ENCODE data around the gene MUC4.
"Not testable (repeated sequence)": the region's sequence is repeated elsewhere in the genome, so short reads cannot be mapped to it uniquely, and the experiment has no call there.

MUC4 gene

DNA sequence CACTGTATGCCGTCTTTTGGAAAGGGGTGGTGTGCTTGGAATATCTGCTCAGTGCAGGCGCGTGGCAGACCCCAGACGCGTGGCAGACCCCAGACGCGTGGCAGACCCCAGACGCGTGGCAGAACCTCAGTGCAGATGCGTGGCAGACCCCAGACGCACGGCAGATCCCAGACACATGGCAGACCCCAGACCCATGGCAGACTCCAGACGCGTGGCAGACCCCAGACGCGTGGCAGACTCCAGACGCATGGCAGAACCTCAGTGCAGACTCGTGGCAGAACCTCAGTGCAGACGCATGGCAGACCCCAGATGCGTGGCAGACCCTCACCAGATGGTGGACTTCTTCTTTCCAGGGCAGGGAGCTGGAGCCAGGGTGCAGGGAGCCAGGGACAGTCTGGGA lies 637 bp upstream of the MUC4 start:
- no peak for DNase-seq

DNA sequence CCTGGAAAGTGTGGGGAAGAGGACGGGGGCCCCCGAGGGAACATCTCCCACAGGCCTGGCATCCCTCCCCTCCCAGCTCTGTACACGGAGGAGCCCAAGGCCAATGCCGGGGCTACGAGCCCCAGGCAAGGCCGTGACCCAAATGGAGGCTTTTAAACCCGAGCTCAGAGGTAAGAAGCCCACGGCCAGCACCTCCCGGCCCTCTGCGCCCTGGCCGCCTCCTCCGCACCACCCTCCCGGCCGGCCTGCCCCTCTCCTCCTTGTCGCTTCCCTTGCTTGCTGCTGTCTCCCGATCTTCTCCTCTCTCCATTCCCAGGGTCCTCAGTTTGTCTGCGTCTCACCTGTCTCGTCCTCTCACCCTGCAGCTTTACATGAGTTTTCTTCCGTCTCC lies 1.3 kb downstream of the MUC4 start:
- no peak for DNase-seq

DNA sequence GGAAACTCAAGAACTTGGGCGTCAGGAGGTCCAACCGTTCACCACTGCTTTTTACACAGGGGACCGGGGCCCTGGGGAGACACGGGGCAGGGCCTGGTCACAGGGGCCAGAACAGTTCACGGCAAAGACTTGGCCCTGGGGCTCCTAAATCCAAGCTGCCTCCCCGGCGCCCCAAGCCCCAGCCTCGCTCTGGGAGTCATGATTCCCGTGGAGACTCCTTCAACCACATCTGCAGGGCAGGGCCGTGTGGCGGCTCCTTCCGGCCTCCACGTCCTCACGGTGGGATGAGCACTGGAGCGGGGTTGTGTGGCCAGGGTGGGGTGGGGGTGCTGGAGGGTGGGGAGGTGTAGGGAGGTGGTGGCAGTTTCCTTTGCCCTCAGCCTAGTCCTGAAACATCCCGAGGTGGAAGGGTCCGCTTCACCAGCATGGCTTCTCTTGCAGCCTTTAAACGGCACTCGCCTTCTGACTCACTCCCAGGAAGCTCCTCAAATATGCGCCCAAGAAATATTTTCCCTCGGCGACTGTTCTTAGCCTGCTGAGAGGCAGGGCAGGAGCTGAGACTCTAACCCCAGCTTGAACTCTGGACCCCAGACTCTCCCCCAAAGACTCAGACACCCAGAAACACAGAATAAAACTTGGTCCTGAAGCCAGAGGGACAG lies 1.8 kb downstream of the MUC4 start:
- no peak for DNase-seq

GRCh38 chr3:195809291-195809785 lies 2.4 kb downstream of the MUC4 start:
- no peak for DNase-seq

DNA sequence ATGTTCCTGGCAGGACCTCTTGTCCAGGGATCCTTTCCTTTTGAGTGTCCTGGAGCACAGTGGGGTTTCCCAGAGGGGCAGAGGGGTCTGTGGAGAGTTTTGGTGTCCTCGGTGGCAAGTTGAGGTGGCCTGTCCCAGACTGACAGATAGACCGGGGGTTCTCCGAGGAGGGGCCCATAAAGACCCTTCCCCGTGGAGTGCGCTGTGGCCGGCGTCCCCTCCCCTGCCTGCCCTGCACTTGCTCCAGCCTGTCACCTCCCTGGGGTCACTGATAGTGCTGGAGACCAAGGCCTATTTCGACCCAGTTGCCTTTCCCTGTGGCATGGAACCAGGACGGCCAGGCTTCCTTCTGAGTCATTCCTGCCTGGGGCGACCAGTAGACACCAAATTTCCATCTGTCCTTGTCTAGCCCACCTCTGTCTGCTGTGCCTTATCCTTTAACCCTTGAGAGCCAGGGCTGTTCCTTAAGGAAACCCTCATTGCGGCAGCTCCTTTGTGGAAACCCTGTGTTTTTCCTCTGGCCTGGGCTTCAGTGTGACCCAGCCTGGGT lies 2.9 kb downstream of the MUC4 start:
- no peak for DNase-seq

DNA sequence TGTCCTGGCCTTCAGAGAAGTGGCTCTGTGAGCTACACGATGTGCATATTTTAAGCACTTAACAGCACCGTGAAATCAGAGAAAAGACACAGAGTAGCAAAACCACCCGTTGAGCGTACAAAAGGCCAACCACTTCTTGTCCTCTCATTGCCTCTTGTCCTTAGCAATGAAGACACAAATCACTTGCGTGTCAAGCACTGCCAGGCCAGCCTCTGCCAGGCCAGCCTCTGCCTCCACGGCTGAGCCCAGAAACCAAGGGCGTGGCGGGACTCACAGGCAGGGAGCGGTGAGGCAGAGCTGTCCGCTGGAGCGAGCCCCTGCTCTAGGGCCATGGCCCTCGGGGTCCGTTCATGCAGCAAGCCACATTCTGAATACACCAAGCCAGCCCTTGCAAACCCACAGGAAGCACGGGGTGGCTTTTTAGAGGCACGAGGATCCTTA lies 4.0 kb downstream of the MUC4 start:
- DNase-seq = no peak

- no peak for DNase-seq
These were observed 4.9 kb downstream of the MUC4 start for GRCh38 chr3:195806916-195807231.

DNA sequence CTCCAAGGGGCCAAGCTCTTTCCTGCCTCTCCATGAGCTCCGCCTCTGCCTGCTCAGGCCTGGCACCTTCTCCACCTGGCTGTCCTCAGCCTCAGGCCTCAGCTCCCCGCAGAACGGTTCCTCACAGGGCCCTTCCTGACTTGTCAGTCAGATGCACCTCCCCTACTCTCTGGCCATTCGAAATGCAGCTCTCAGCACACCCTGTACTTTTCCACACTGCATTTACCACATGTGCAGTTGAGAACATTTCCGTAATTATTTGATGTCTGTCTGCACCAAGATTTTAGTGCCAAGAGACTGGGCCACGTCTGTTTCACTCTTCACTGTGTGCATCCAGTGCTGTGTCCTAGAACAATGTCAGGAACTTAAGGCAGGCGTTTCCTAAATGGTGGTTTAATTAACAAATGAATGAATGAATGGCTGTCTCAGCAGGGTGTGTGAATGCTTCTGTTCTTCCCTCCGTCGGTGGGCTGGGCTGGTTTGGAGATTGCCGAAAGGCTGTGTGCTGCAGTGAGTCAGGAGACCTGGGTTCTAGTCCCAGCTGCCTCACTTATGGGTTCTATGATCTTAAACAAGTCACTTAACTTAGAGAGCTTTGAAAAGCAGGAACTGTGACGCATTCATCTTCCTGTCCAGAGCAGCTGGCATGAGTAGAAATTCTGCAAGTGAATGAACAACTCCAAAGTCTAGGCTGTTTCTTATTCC lies 5.4 kb downstream of the MUC4 start:
- DNase-seq = no peak

GRCh38 chr3:195805588-195805987 lies 6.1 kb downstream of the MUC4 start:
- DNase-seq = not testable (repeated sequence)

DNA sequence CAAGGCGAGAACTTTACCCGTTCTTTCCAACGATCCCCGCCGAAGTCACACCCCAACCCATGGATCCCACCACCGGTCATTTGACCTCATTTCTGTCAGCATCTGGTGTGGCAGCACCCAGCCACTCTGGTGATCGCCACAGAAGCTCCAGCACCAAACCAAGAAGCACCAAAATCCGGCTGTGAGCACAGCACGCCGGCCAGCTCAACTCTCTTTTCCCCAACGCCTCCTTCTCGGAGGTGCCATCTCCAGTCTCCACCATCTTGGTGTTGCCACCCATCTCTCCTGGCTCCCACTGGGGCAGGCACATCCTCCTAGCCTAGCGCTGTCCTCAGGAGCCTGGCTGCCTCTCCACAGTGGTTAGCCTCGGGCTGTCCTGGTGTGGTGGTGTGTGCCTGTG lies 6.5 kb downstream of the MUC4 start:
- DNase-seq = no peak

DNA sequence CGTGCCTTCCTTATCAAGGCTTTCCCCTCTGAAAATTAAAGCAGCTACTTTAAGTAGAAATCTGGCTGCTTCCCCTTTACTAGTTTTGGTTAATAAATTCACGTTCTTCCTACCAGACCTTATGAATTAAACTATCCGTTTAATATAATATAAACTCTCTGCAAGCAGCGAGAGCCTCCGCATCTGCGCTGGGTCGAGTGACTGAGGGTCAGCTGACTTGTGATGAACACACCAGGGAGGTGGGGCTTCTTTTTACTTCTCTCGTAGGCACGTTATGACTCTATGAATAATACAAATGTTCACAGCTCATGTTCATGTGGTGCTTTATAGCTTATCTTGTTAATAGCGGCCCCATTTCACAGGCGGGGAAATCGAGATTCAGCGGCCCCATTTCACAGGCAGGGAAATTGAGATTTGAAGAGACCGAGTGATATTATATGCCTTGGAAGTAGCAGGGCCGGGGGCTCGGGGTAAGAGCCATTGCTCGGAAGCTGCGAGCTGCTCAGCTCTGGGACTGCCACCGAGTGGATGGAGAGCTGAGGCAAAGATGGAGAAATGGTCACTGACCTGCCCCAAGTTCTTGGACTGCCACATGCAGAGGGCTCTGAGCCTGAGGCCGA lies 8.3 kb downstream of the MUC4 start:
- DNase-seq = no peak

GRCh38 chr3:195802795-195803194 lies 8.9 kb downstream of the MUC4 start:
- no peak for DNase-seq

DNA sequence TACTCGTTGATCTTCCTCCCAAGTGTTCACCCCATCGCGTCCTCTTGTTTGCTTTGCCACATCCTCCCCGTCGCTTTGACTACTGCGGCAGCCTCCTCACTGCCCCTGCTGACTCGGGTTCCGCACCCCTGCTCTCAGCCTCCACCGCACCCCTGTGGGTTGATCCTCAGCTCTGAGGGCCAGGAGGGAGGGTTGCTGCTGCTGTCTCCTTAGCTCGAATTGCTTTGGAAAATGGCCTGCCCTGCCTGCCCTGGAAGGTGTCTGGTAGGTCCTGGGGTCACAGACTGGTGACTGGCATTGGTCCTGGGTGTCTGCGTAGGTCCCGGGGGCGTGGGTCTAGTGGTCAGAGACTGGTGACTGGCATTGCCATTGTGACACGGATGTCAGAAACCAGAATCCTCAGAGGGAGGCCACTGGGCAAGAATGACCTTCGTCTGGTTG lies 9.4 kb downstream of the MUC4 start:
- DNase-seq = peak; percentile 44

DNA sequence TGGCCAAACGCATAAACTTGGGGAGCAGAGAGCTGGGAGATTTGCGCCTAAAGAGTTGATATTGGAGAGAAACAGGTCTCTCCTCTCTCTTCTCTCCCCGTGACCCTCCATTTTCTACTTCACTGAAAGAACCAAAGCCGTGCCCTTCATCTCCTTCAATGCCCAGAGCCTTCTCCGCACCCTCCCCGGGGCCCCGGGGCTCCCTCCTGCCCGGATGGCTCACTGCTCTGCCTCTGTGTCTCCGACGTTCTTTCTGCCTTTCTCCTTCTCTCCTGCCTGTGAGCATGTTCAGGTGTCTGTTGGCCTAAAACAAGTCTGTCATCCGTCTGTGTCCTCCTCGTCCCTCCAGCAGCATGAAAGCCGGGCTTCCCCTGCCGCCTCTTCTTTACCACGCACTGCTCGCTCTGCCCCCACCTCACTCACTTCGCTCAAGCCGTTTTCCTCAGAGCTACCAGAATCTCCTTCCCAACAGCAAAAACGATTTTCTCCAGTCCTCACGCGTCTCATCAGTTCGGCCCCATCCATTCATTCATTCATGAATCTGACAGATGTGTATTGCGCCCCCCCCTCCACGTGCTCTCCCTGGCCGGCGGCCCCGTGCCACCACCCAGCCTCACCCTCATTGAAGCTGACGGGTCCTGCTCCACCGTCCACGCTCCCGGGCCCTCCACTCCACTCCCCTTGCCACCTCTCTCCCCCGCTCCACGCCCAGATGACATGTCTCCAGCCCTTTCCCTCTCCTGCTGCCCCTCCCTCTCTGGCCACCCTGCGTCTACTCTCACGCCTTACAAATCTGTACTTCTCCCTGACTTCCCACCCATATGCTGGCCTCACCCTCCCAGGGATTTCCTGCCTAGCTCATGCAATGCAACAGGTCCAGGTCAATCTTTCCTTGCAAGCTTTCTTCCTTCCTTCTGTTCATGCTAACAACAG lies 10.2 kb downstream of the MUC4 start:
- DNase-seq = no peak

- DNase-seq = no peak
These were observed 11.5 kb downstream of the MUC4 start for GRCh38 chr3:195800240-195800639.

- DNase-seq = no peak
These were observed 14.9 kb downstream of the MUC4 start for GRCh38 chr3:195796795-195797194.

DNA sequence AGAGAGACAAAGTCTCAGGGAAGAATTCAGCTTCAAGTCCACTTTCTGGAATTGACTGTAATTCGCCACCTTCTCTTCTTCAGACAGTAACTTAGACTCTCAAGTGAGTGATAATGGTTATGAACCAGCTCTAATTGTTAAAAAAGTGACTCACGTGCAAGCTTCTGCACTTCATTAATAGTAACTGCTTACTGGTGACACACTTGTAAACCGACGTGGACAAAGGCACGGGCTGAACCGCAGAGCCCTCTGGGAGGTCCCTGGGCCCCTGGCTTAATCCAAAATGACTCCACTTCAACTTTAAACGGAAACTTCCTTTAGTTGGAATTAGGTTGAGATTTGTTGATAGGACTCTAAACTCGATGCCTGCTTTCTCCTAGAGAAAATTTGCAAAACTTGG lies 17.0 kb downstream of the MUC4 start:
- no peak for DNase-seq

DNA sequence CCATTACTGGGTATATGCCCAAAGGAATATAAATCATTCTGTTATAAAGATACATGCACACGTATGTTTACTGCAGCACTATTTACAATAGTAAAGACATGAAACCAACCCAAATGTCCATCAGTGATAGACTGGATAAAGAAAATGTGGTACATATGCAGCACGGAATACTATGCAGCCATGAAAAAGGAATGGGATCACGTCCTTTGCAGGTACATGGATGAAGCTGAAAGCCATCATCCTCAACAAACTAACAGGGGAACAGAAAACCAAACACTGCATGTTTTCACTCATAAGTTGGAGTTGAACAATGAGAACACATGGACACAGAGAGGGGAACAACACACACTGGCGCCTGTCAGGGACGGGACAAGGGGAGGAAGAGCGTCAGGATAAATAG lies 19.1 kb downstream of the MUC4 start:
- DNase-seq = not testable (repeated sequence)

DNA sequence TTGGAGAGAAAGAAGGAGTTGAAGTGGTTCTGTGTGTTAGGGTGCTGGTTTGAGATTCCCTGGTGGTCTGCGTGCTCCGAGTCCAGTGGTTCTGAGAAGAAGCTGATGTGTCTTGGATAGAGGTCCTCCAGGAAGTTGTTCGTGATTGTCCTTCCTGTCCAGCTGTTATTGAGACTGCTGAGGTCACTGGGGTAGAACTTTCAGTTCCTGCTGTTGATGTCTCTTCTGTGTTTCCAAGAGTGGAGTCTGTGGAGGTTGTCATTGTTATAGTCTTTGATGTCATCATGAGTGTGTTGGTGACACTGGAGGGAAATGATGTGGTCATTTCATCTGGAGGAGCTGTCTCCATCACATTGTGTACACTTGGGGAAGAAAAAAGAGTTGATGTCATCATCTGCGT lies 20.8 kb downstream of the MUC4 start:
- no peak for DNase-seq

DNA sequence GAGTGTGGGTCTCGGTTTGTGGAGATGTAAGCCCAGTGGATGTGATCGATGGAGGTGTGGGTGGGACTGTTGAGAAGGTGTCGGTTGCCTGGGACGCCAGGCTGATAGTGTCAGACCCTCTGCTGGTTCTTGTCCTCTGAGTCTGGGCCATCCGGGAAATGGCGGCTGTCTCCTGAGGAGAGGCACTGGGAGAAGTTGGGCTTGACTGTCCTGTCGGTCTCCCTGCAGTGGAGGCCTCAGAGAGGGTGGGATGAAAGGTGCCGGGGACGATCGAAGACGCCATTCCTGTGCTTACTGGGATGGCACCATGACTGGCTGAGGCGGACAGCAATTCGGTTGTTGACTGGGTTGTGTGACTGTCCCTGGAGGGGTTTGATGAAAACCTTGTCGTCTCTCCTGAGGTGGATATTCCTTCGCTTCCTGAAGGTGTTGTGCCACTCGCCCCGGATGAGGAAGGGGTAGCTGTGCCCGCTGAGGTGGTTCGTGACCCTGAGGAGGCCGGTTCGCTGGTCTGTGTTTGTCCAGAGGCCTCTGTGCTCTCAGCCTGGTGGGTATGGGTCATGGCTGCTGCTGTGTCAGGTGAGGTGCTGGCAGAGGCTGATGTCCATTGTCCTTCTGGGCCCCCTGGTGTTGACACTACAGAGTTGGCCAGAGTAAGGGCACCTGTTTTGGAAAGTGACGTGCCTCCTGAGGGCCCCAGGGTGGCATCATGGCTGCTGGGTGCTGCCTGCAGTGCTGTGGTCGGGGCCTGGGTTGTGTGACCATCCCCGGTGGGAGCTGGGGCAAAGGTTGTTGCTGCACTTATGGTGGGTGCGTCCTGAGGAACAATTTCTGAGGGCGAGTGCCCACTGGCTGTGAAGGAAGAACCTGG lies 22.8 kb downstream of the MUC4 start:
- no peak for DNase-seq

DNA sequence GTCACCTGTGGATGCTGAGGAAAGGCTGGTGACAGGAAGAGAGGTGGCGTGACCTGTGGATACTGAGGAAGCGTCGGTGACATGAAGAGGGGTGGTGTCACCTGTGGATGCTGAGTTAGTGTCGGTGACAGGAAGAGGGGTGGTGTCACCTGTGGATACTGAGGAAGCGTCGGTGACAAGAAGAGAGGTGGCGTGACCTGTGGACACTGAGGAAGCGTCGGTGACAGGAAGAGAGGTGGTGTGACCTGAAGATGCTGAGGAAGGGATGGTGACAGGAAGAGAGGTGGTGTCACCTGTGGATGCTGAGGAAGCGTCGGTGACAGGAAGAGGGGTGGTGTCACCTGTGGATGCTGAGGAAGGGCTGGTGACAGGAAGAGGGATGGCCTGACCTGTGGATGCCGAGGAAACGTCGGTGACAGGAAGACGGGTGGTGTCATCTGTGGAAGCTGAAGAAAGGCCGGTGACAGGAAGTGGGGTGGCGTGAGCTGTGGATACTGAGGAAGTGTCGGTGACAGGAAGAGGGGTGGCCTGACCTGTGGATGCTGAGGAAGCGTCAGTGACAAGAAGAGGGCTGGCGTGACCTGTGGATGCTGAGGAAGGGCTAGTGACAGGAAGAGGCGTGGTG lies 25.8 kb downstream of the MUC4 start:
- DNase-seq = not testable (repeated sequence)
